Measurements from ENCODE around the gene DAPK1. TPM values are rescaled to one million over a fixed set of nuclear protein-coding genes. Genes with fewer than 3 reads are reported as not detected.

DAPK1 gene
- total RNA-seq, 1 donor from 2014 or later: 28.9 TPM

DNA sequence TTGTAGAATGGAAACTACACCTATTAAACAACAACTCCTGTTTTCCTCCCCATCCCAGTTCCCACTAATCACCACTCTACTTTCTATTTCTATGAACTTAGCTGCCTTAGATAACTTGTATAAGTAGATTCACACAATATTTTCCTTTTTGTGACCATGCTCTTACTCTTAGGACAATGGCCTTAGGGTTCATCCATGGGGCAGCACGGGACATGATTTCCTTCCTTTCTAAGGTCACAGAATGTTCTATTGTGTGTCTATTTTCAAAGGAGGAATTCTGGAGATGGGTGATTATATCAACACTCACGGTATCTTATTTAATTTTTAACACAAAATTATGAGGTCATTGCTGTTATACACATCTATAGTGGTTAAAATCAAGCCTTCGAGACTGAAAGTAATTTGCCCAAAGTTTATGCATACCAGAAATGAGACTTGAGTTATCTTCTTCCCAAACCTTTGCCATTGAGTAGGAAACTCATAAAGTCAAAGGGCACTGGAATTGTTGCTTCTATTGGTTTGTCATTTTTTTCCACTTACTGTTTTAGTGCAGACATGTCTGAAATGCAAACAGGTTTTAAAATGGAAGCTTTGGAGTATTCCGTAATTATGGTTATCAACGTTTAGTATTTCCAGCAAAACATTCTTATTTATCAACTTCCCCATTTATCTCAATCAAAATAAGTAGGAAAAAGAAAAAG, 251.8 kb downstream of the DAPK1 start:
- no peak for DNase-seq

DNA sequence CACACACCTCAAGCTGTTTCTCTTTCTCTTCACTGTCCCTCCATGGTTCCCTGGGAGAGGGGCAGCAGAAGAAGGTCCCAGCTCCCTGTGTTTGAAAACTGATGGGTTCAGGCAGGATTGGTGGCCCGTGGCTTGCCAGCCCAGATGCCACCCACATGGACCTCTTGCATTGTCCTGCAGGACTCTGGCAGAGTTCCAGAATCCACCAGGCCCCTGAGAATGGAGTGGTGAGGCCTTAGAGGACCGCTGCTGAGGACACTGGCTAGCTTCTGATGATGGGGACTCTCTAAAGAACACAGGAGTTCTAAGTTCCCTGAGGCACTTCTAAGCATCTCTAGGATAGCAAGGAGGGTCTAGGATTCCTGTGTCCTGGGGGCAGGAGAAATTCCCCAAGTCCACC, 253.1 kb downstream of the DAPK1 start:
- DNase-seq: no peak

DNA sequence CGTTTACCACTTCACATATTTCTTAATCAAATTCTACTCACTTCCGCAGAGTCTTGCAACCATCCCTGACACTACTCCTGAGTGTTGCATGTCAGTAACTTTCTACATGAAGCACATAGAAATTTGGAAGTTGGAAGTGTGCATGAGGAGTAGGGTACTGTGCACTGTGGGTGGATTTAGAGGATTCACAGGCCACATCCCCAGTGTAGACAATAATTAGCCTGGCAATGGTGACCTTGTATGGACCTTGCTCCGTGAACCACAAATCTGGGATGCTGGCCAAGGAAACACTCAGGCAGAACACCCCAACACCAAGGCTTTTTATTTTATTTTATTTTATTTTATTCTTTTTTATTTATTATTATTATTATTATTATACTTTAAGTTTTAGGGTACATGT, 253.8 kb downstream of the DAPK1 start:
- DNase-seq: no peak

DNA sequence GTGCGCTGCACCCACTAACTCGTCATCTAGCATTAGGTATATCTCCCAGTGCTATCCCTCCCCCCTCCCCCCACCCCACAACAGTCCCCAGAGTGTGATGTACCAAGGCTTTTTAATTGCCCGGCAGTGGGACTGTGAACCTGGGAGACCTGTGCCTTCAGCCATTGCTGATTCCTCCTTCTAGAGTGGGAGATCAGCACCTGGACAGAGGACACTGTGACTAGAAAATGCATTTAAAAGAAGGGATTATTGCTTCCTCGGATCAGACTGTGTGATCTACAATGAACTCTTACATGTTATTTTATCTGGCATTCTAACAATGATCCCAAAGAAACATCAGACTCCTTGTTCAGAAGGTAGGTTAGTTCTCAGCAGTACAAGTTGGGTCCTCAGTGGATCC, 254.2 kb downstream of the DAPK1 start:
- DNase-seq: no peak

DNA sequence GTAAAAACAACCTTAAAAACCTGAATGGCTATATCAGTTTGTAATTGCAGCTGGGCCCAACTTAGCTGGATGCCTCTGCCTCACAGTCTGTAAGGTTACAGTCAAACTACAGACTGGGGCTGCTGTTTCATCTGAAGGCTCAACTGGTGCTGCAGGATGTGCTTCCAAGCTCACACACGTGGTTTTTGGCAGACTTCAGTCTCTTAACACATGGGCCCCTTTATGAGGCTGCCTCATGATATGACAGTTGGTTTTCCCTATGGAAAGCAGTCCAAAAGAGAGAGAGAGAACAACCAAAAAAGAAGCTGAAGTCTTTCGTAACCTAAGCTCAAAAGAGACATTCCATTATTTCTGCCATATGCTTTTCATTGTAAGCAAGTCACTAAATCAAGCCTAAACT, 255.6 kb downstream of the DAPK1 start:
- no peak for DNase-seq

Small RNA genes within 50 kb of the gene (small RNA-seq; reads per million reads assigned to genes)
- gene AL161787.1 (ENCODE audit: low replicate concordance): not detected

Other genes starting within 250 kb of the DAPK1 start
- gene CTSL, start 228.3 kb downstream of the DAPK1 start, total RNA-seq: 70.1 TPM

Measured in tongue (tissue), 3 donors.